HepG2 (cell line): ENCODE data around the gene USP1. TPM values are rescaled to one million over a fixed set of nuclear protein-coding genes. Genes with fewer than 3 reads are reported as not detected.

ENCODE experiments used
- ATAC-seq: fragments of 200-7000 bp; cut with Tn5 transposase; 3 replicates; pipeline ENCODE4 v1.9.1; 2020; ENCODE audit warnings: mild to moderate bottlenecking, moderate library complexity
- BruUV-seq: library from RNA; stranded (reverse); fragments of 400-500 nt; replicated peaks from 2 replicates; lab custom pipeline; 2021; lab: Mats Ljungman, UMichigan
- CTCF ChIA-PET: fragments of 300-600 bp; formaldehyde crosslinking; extraction: SDS; loops from one replicate; lab custom pipeline; 2021; ENCODE audit warnings: low total read pairs, inconsistent platforms, low intra/inter-chr PET ratio; lab: Yijun Ruan, JAX
- POLR2A ChIA-PET: fragments of 350-600 bp; sonication (Branson Sonifier 250); formaldehyde crosslinking; loops from one replicate; lab custom pipeline; 2020; ENCODE audit warnings: antibody characterized with exemption, inconsistent platforms; lab: Yijun Ruan, JAX
- DNase-seq: peaks from one replicate; pipeline ENCODE4 v3.0.0-alpha.2; 2015; ENCODE audit warnings: low spot score
- FAIRE-seq: peaks from 3 replicates; lab custom pipeline; 2011; peaks lifted over from hg19 to GRCh38; lab: Jason Lieb, UNC
- H2AFZ ChIP-seq: one replicate; pipeline ENCODE4 v1.6.1; 2011; ENCODE audit warnings: low read length, inconsistent platforms
- H3K27ac ChIP-seq: fragments of 300-600 bp; 3 replicates; pipeline ENCODE4 v1.8.0; 2011; ENCODE audit warnings: mixed run types, mild to moderate bottlenecking, mixed read lengths, low read length, inconsistent platforms; ENCODE audit not compliant: insufficient read depth; ENCODE audit errors: extremely low read length
- H3K27me3 ChIP-seq, 2 experiments: fragments of 200-600 bp in 1 of 2; 2 replicates in 1 of 2; 3 replicates in 1 of 2; pipeline versions ENCODE4 v1.6.0 to v1.8.0; 2011; ENCODE audit warnings: low read length in 2 of 2, mild to moderate bottlenecking in 2 of 2, moderate library complexity in 2 of 2, inconsistent platforms in 1 of 2; ENCODE audit not compliant: insufficient read depth in 2 of 2, control insufficient read depth in 1 of 2
- H3K36me3 ChIP-seq, 2 experiments: fragments of 200-600 bp in 1 of 2; replicated peaks in 1 of 2; 2 replicates in 1 of 2; 3 replicates in 1 of 2; pipeline versions ENCODE4 v1.5.1 to v1.8.0; 2011; ENCODE audit warnings: low read length in 2 of 2, inconsistent platforms in 1 of 2; ENCODE audit not compliant: insufficient read depth in 2 of 2, control insufficient read depth in 1 of 2
- H3K4me1 ChIP-seq: 2 replicates; pipeline ENCODE4 v1.5.1; 2012; ENCODE audit warnings: low read length, inconsistent platforms; ENCODE audit not compliant: insufficient read depth
- H3K4me2 ChIP-seq: 2 replicates; pipeline ENCODE4 v1.6.0; 2011; ENCODE audit warnings: low read depth, low read length, inconsistent platforms
- H3K4me3 ChIP-seq, 3 experiments: fragments of 200-600 bp in 1 of 3; sonication (generic), shearing (Covaris generic) in 1 of 3; replicated peaks in 1 of 3; 2 replicates each; pipeline ENCODE4 v1.5.1; 2011 to 2016; ENCODE audit warnings: low read length in 3 of 3, inconsistent platforms in 2 of 3, low read depth in 2 of 3, mild to moderate bottlenecking in 2 of 3, control low read depth in 1 of 3, mixed read lengths in 1 of 3; ENCODE audit not compliant: insufficient read depth in 1 of 3
- H3K79me2 ChIP-seq: one replicate; pipeline ENCODE4 v1.6.1; 2011; ENCODE audit warnings: low read length, inconsistent platforms; ENCODE audit not compliant: insufficient read depth
- H3K9ac ChIP-seq: 2 replicates; pipeline ENCODE4 v1.6.0; 2011; ENCODE audit warnings: mild to moderate bottlenecking, low read depth, low read length, inconsistent platforms; ENCODE audit not compliant: insufficient read depth
- H3K9me3 ChIP-seq: 2 replicates; pipeline ENCODE4 v1.5.1; 2012; ENCODE audit warnings: mild to moderate bottlenecking, low read length
- H4K20me1 ChIP-seq: 2 replicates; pipeline ENCODE4 v1.6.0; 2011; ENCODE audit warnings: inconsistent platforms, mild to moderate bottlenecking, low read length, moderate library complexity; ENCODE audit not compliant: insufficient read depth
- ARNT ChIP-seq: fragments of 450-650 bp; IDR thresholded peaks from 2 replicates; pipeline ENCODE4 v1.6.1; 2017
- CAMTA2 ChIP-seq: sonication (generic); formaldehyde crosslinking; IDR thresholded peaks from 2 replicates; pipeline ENCODE4 v1.4.0; 2020; ENCODE audit warnings: mild to moderate bottlenecking, missing genetic modification reagents, borderline replicate concordance
- DNMT1 ChIP-seq: sonication (generic); formaldehyde crosslinking; IDR thresholded peaks from 2 replicates; pipeline ENCODE4 v1.5.1; 2020; ENCODE audit warnings: mild to moderate bottlenecking, missing genetic modification reagents
- ISL2 ChIP-seq: sonication (generic); formaldehyde crosslinking; IDR thresholded peaks from 2 replicates; pipeline ENCODE4 v1.5.0; 2020; ENCODE audit warnings: missing genetic modification reagents
- ISX ChIP-seq: sonication (generic); formaldehyde crosslinking; conservative IDR thresholded peaks from 2 replicates; pipeline ENCODE4 v1.5.0; 2020; ENCODE audit warnings: missing genetic modification reagents
- KDM1A ChIP-seq: IDR thresholded peaks from 2 replicates; pipeline ENCODE4 v1.6.1; 2016; ENCODE audit warnings: missing compliant biosample characterization
- MYC ChIP-seq: sonication (generic); formaldehyde crosslinking; IDR thresholded peaks from 2 replicates; pipeline ENCODE4 v1.9.0; 2021; ENCODE audit warnings: missing genetic modification reagents, borderline replicate concordance
- MYNN ChIP-seq: sonication (generic); formaldehyde crosslinking; IDR thresholded peaks from 2 replicates; pipeline ENCODE4 v1.4.0; 2020; ENCODE audit warnings: mild to moderate bottlenecking, low read depth, missing genetic modification reagents
- NR2F1 ChIP-seq, 2 experiments: fragments of 450-650 bp in 1 of 2; formaldehyde crosslinking in 1 of 2; IDR thresholded peaks; 2 replicates each; pipeline versions ENCODE4 v1.5.0 to v1.6.1; 2016 to 2020; ENCODE audit warnings: mild to moderate bottlenecking in 1 of 2, missing compliant biosample characterization in 1 of 2, missing genetic modification reagents in 1 of 2, moderate library complexity in 1 of 2
- PITX1 ChIP-seq: sonication (generic); formaldehyde crosslinking; IDR thresholded peaks from 2 replicates; pipeline ENCODE4 v1.5.1; 2020; ENCODE audit warnings: mild to moderate bottlenecking, missing genetic modification reagents
- RARA ChIP-seq: IDR thresholded peaks from 2 replicates; pipeline ENCODE4 v1.6.1; 2016; ENCODE audit warnings: missing genetic modification reagents, missing compliant biosample characterization
- SAP130 ChIP-seq: IDR thresholded peaks from 2 replicates; pipeline ENCODE4 v1.6.1; 2016; ENCODE audit warnings: low read depth
- ZNF510 ChIP-seq: sonication (generic); formaldehyde crosslinking; IDR thresholded peaks from 2 replicates; pipeline ENCODE4 v1.4.0; 2020; ENCODE audit warnings: low read depth, mild to moderate bottlenecking, missing genetic modification reagents
- ZSCAN9 ChIP-seq: IDR thresholded peaks from 2 replicates; pipeline ENCODE4 v1.6.1; 2016; ENCODE audit warnings: borderline replicate concordance
- WGBS: methylation state at CpG from one replicate; pipeline ENCODE4 v1.1.6; 2017; ENCODE audit warnings: low lambda C conversion rate; 5-methylcytosine and 5-hydroxymethylcytosine counted together
- in situ Hi-C: cut with HindIII; loops from 2 replicates; pipeline ENCODE4 v1.10.0; 2017; ENCODE audit warnings: low pct_unique_long_range_greater_than_20kb; ENCODE audit not compliant: extremely low pct_ligation_motif_present
- intact Hi-C: fragments of 100-400 bp; cut with micrococcal nuclease; formaldehyde crosslinking; loops from one replicate; pipeline ENCODE4 v1.10.0; 2022; ENCODE audit not compliant: unreplicated experiment
- polyA plus RNA-seq, 8 experiments: library from polyadenylated mRNA; depleted of rRNA in 3 of 8; stranded (reverse) in 7 of 8; unstranded in 1 of 8; fragments of >200 nt; fragmentation: Illumina TruSeq in 4 of 8; extraction: Trizol in 4 of 8; gene quantifications; 2 replicates each; pipeline versions ENCODE4 v1.2.1 to v1.2.3, GENCODE V29; 2011 to 2016; ENCODE audit warnings: low read depth in 4 of 8, missing spikeins in 1 of 8, mixed read lengths in 1 of 8; ENCODE audit not compliant: insufficient read depth in 1 of 8
- total RNA-seq, 5 experiments: library from RNA; depleted of rRNA; stranded (reverse); fragments of >200 nt; fragmentation: Illumina TruSeq; extraction: Trizol; gene quantifications; 2 replicates each; pipeline ENCODE4 v1.2.3, GENCODE V29; 2016; ENCODE audit warnings: low read depth in 1 of 5
- TF ChIP-seq, protein P1 (sequence below): sonication (generic); formaldehyde crosslinking; IDR thresholded peaks from 2 replicates; pipeline ENCODE4 v1.5.0; 2020; ENCODE audit warnings: mild to moderate bottlenecking, missing genetic modification reagents
- TF ChIP-seq, protein P2 (sequence below): sonication (generic); formaldehyde crosslinking; IDR thresholded peaks from 2 replicates; pipeline ENCODE4 v1.5.1; 2020; ENCODE audit warnings: mild to moderate bottlenecking, missing genetic modification reagents, moderate library complexity
- TF ChIP-seq, protein P3 (sequence below): sonication (generic); formaldehyde crosslinking; conservative IDR thresholded peaks from 2 replicates; pipeline ENCODE4 v1.4.0; 2020; ENCODE audit warnings: missing genetic modification reagents
- TF ChIP-seq, protein P4 (sequence below): sonication (generic); formaldehyde crosslinking; IDR thresholded peaks from 2 replicates; pipeline ENCODE4 v1.5.0; 2020; ENCODE audit warnings: mild to moderate bottlenecking, missing genetic modification reagents

The USP1 gene
- total and polyA plus RNA-seq, 2 of the 13 experiments (the other 11 are each of a cell fraction or from before 2014, with no cell fraction given), result 9.0 to 64.6 TPM

DNA sequence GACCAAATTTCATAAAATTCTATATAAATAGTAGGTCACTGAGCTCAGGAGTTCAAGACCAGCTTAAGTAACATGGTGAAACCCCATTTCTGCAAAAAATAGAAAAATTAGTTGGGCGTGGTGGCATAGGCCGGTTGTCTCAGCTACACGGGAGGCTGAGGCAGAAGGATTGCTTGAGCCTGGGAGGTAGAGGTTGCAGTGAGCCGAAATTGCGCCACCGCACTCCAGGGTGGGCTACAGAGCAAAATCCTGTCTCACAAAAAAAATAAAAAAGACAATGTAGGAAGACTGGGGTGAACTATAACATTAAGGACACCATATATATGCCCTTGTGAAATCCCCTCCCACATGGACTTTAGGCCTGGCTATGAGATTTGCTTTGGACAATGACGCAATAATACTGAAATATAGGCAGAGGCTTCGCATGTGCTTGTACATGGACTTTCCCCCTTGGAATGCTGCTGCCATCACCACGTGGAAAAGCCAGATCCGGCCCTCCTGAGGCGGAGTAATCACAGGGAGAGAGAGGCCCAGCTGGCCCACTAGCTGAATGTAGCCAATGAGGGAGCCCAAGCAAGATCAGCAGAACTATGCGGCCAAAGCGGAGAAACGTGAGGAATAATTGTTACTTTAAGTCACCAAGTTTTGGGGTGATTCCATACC, 13.1 kb upstream of the USP1 start:
- no peaks in the 10 kb centered on the region for H3K36me3 ChIP-seq
- peak overlapping the region; percentile 71 for H3K4me2 ChIP-seq
- CTCF ChIA-PET, result no interaction called here
- no peaks in the 10 kb centered on the region for H4K20me1 ChIP-seq
- no peaks in the 10 kb centered on the region for H3K79me2 ChIP-seq
- H3K9ac ChIP-seq, result peak overlapping the region; percentile 58
- POLR2A ChIA-PET, result interaction anchor here (0.7 to 5.1 kb wide), 6 partner anchors 8 to 266 kb away, joined by 3 to 97 read pairs (median 4); partner anchors contain the start of gene USP1
- peak overlapping the region in 2 of 3 experiments; percentile 25 to 51; a peak in 2 of 6 replicates for H3K4me3 ChIP-seq
- peak; percentile 92 for DNase-seq
- H2AFZ ChIP-seq, result peak overlapping the region; percentile 59
- peak; percentile 91 for ATAC-seq
- FAIRE-seq, result peak; percentile 94
- in situ Hi-C loops, result no loop called here
- BruUV-seq, result TSS peak; percentile 100
- WGBS, result 41% methylated on average over 13 of the region's 14 CpGs
- H3K4me1 ChIP-seq, result peaks cover 42% of the 10 kb centered on the region
- no peaks in the 10 kb centered on the region for H3K9me3 ChIP-seq
- intact Hi-C loops, result no loop called here
- H3K27me3 ChIP-seq, result no peaks in the 10 kb centered on the region
- H3K27ac ChIP-seq, result peak overlapping the region; percentile 83
- TF ChIP-seq NR2F1 (CRISPR knock-in tag; IDR thresholded peaks at IDR 0.05) (peak in 1 of 2 experiments; percentile 43; a peak in 1 of 4 replicates), KDM1A (CRISPR knock-in tag) (0 out of 2 replicates have a peak, but pooled peaks have one; percentile 42), PITX1 (CRISPR knock-in tag) (peak; percentile 90), CAMTA2 (CRISPR knock-in tag) (no peak), ARNT (no peak), ZNF510 (CRISPR knock-in tag) (0 out of 2 replicates have a peak, but pooled peaks have one; percentile 30), DNMT1 (CRISPR knock-in tag) (no peak), SAP130 (CRISPR knock-in tag) (peak; percentile 90), MYNN (CRISPR knock-in tag) (no peak), RARA (CRISPR knock-in tag) (peak; percentile 68), ISL2 (CRISPR knock-in tag) (peak; percentile 74), ISX (CRISPR knock-in tag) (no peak), ZSCAN9 (CRISPR knock-in tag) (peak; percentile 59; the same call in 1 of the 2 replicates), MYC (CRISPR knock-in tag) (peak; percentile 100)
- TF ChIP-seq, protein P1, sequence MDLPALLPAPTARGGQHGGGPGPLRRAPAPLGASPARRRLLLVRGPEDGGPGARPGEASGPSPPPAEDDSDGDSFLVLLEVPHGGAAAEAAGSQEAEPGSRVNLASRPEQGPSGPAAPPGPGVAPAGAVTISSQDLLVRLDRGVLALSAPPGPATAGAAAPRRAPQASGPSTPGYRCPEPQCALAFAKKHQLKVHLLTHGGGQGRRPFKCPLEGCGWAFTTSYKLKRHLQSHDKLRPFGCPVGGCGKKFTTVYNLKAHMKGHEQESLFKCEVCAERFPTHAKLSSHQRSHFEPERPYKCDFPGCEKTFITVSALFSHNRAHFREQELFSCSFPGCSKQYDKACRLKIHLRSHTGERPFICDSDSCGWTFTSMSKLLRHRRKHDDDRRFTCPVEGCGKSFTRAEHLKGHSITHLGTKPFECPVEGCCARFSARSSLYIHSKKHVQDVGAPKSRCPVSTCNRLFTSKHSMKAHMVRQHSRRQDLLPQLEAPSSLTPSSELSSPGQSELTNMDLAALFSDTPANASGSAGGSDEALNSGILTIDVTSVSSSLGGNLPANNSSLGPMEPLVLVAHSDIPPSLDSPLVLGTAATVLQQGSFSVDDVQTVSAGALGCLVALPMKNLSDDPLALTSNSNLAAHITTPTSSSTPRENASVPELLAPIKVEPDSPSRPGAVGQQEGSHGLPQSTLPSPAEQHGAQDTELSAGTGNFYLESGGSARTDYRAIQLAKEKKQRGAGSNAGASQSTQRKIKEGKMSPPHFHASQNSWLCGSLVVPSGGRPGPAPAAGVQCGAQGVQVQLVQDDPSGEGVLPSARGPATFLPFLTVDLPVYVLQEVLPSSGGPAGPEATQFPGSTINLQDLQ (CRISPR knock-in tag), result no peak
- TF ChIP-seq, protein P2, sequence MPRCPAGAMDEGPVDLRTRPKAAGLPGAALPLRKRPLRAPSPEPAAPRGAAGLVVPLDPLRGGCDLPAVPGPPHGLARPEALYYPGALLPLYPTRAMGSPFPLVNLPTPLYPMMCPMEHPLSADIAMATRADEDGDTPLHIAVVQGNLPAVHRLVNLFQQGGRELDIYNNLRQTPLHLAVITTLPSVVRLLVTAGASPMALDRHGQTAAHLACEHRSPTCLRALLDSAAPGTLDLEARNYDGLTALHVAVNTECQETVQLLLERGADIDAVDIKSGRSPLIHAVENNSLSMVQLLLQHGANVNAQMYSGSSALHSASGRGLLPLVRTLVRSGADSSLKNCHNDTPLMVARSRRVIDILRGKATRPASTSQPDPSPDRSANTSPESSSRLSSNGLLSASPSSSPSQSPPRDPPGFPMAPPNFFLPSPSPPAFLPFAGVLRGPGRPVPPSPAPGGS, result peak; percentile 57; the same call in 1 of the 2 replicates
- TF ChIP-seq, protein P3, sequence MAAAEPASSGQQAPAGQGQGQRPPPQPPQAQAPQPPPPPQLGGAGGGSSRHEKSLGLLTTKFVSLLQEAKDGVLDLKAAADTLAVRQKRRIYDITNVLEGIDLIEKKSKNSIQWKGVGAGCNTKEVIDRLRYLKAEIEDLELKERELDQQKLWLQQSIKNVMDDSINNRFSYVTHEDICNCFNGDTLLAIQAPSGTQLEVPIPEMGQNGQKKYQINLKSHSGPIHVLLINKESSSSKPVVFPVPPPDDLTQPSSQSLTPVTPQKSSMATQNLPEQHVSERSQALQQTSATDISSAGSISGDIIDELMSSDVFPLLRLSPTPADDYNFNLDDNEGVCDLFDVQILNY (CRISPR knock-in tag), result no peak
- TF ChIP-seq, protein P4, sequence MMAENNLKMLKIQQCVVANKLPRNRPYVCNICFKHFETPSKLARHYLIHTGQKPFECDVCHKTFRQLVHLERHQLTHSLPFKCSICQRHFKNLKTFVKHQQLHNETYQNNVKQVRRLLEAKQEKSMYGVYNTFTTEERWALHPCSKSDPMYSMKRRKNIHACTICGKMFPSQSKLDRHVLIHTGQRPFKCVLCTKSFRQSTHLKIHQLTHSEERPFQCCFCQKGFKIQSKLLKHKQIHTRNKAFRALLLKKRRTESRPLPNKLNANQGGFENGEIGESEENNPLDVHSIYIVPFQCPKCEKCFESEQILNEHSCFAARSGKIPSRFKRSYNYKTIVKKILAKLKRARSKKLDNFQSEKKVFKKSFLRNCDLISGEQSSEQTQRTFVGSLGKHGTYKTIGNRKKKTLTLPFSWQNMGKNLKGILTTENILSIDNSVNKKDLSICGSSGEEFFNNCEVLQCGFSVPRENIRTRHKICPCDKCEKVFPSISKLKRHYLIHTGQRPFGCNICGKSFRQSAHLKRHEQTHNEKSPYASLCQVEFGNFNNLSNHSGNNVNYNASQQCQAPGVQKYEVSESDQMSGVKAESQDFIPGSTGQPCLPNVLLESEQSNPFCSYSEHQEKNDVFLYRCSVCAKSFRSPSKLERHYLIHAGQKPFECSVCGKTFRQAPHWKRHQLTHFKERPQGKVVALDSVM (CRISPR knock-in tag), result peak; percentile 95
